ENCODE measurements around the gene FUT1. TPM values are rescaled to one million over a fixed set of nuclear protein-coding genes. Genes with fewer than 3 reads are reported as not detected.

FUT1 gene
- total RNA-seq, 1 experiment from 2014 or later = 0.06 TPM

- Histone ChIP-seq H3K36me3 (ENCODE audit: insufficient read depth, low read length, poor library complexity, severe bottlenecking) (no peaks in the 10 kb centered on the region), H3K9me3 (ENCODE audit: low read depth, low read length, poor library complexity, severe bottlenecking) (no peaks in the 10 kb centered on the region), H3K4me3 (ENCODE audit: low read depth, low read length, poor library complexity, severe bottlenecking) (no peak overlapping the region), H3K27me3 (replicated peaks; ENCODE audit: insufficient read depth, low read depth, low read length, poor library complexity) (no peaks in the 10 kb centered on the region), H3K4me1 (ENCODE audit: insufficient read depth, low read length, poor library complexity, severe bottlenecking) (no peaks in the 10 kb centered on the region), H3K27ac (ENCODE audit: low read depth, low read length, poor library complexity, severe bottlenecking) (no peak overlapping the region)
- CTCF ChIA-PET = no interaction called here
- POLR2A ChIA-PET (ENCODE audit: low non-redundant PET) = no interaction called here
- TF ChIP-seq EZH2 (IDR thresholded peaks at IDR 0.05; ENCODE audit: borderline replicate concordance, low read depth, low read length, poor library complexity, severe bottlenecking) (no peak), CTCF (conservative IDR thresholded peaks at IDR 0.05; ENCODE audit: low read depth, low read length) (no peak)
- no peak for DNase-seq (ENCODE audit: low spot score)
- no TSS peak for BruUV-seq (replicated peaks)
- intact Hi-C loops (cut with micrococcal nuclease; ENCODE audit: unreplicated experiment) = no loop called here
Observed at GRCh38 chr19:48780631-48781391, 28.4 kb upstream of the FUT1 start.

- Histone ChIP-seq H3K4me3 (ENCODE audit: low read depth, low read length, poor library complexity, severe bottlenecking) (no peak overlapping the region), H3K27ac (ENCODE audit: low read depth, low read length, poor library complexity, severe bottlenecking) (no peak overlapping the region), H3K27me3 (replicated peaks; ENCODE audit: insufficient read depth, low read depth, low read length, poor library complexity) (no peaks in the 10 kb centered on the region), H3K36me3 (ENCODE audit: insufficient read depth, low read length, poor library complexity, severe bottlenecking) (no peaks in the 10 kb centered on the region), H3K4me1 (ENCODE audit: insufficient read depth, low read length, poor library complexity, severe bottlenecking) (no peaks in the 10 kb centered on the region), H3K9me3 (ENCODE audit: low read depth, low read length, poor library complexity, severe bottlenecking) (no peaks in the 10 kb centered on the region)
- ChIA-PET CTCF (no interaction called here), POLR2A (ENCODE audit: low non-redundant PET) (no interaction called here)
- intact Hi-C loops (cut with micrococcal nuclease; ENCODE audit: unreplicated experiment) = no loop called here
- no peak for DNase-seq (ENCODE audit: low spot score)
- BruUV-seq (replicated peaks) = no TSS peak
- TF ChIP-seq CTCF (conservative IDR thresholded peaks at IDR 0.05; ENCODE audit: low read depth, low read length) (no peak), EZH2 (IDR thresholded peaks at IDR 0.05; ENCODE audit: borderline replicate concordance, low read depth, low read length, poor library complexity, severe bottlenecking) (no peak)
Observed at GRCh38 chr19:48779636-48780035, 27.2 kb upstream of the FUT1 start.

GRCh38 chr19:48777720-48778119 is 25.3 kb upstream of the FUT1 start:
- ChIA-PET CTCF (no interaction called here), POLR2A (ENCODE audit: low non-redundant PET) (no interaction called here)
- H3K4me1 ChIP-seq (ENCODE audit: insufficient read depth, low read length, poor library complexity, severe bottlenecking) = no peaks in the 10 kb centered on the region
- intact Hi-C loops (cut with micrococcal nuclease; ENCODE audit: unreplicated experiment) = no loop called here
- DNase-seq (ENCODE audit: low spot score) = no peak
- H3K27ac ChIP-seq (ENCODE audit: low read depth, low read length, poor library complexity, severe bottlenecking) = no peak overlapping the region
- no peaks in the 10 kb centered on the region for H3K27me3 ChIP-seq (replicated peaks; ENCODE audit: insufficient read depth, low read depth, low read length, poor library complexity)
- no peak overlapping the region for H3K4me3 ChIP-seq (ENCODE audit: low read depth, low read length, poor library complexity, severe bottlenecking)
- BruUV-seq (replicated peaks) = no TSS peak
- no peaks in the 10 kb centered on the region for H3K9me3 ChIP-seq (ENCODE audit: low read depth, low read length, poor library complexity, severe bottlenecking)
- H3K36me3 ChIP-seq (ENCODE audit: insufficient read depth, low read length, poor library complexity, severe bottlenecking) = no peaks in the 10 kb centered on the region
- TF ChIP-seq CTCF (conservative IDR thresholded peaks at IDR 0.05; ENCODE audit: low read depth, low read length) (no peak), EZH2 (IDR thresholded peaks at IDR 0.05; ENCODE audit: borderline replicate concordance, low read depth, low read length, poor library complexity, severe bottlenecking) (no peak)

Data from A673 (cell line).